Activated naive CD4-positive, alpha-beta T cell treated with anti-CD3 and anti-CD28 coated beads for 36 hours (primary cell): Measurements from ENCODE around the gene CDADC1. TPM values are rescaled to one million over a fixed set of nuclear protein-coding genes. Genes with fewer than 3 reads are reported as not detected.

Experiments used
- CTCF ChIA-PET: fragments of 350-600 bp; sonication (Branson Sonifier 250); formaldehyde crosslinking; loops from one replicate; lab custom pipeline; 2021; ENCODE audit warnings: antibody characterized with exemption; lab: Charles Lee
- DNase-seq: peaks from one replicate; pipeline ENCODE4 v3.0.0-alpha.2; 2020
- H3K27ac Mint-ChIP-seq: one replicate; pipeline ENCODE4 v1.8.0; 2021; ENCODE audit warnings: mild to moderate bottlenecking, mixed read lengths
- H3K27me3 Mint-ChIP-seq: one replicate; pipeline ENCODE4 v1.8.0; 2021; ENCODE audit warnings: low read depth, mixed read lengths
- H3K36me3 Mint-ChIP-seq: one replicate; pipeline ENCODE4 v1.8.0; 2021; ENCODE audit warnings: low read depth, mixed read lengths
- H3K4me1 Mint-ChIP-seq: one replicate; pipeline ENCODE4 v1.8.0; 2021; ENCODE audit warnings: low read depth, mixed read lengths
- H3K4me3 Mint-ChIP-seq: one replicate; pipeline ENCODE4 v1.8.0; 2021; ENCODE audit warnings: mild to moderate bottlenecking, moderate library complexity, mixed read lengths
- H3K9me3 Mint-ChIP-seq: one replicate; pipeline ENCODE4 v1.8.0; 2021; ENCODE audit warnings: mixed read lengths
- intact Hi-C: fragments of 100-400 bp; cut with micrococcal nuclease; formaldehyde crosslinking; loops from one replicate; pipeline ENCODE4 v1.15.1; 2023
- total RNA-seq, 2 experiments: library from RNA; stranded (reverse); gene quantifications; one replicate each; pipeline ENCODE4 v1.2.3, GENCODE V29; 2021

The CDADC1 gene
- total RNA-seq, 2 experiments from 2014 or later: 13.2 to 14.7 TPM

GRCh38 chr13:49298903-49299605 lies 51.3 kb downstream of the CDADC1 start:
- no peaks in the 10 kb centered on the region for H3K36me3 Mint-ChIP-seq
- CTCF ChIA-PET: interaction anchor here (0.6 to 4.0 kb wide), 5 partner anchors 13 to 1856 kb away, joined by 3 to 31 read pairs (median 4); no protein-coding TSS in a partner anchor
- no peaks in the 10 kb centered on the region for H3K27me3 Mint-ChIP-seq
- peaks cover 11% of the 10 kb centered on the region for H3K4me1 Mint-ChIP-seq
- H3K9me3 Mint-ChIP-seq: no peaks in the 10 kb centered on the region
- intact Hi-C loops: no loop called here
- no peak for DNase-seq
- H3K4me3 Mint-ChIP-seq: no peak overlapping the region
- H3K27ac Mint-ChIP-seq: no peak overlapping the region

- intact Hi-C loops: loop anchor here (2.0 to 5.0 kb wide), 4 partner anchors 122 to 1771 kb away; partner anchors contain the start of gene KPNA3
- peaks cover 11% of the 10 kb centered on the region for H3K4me1 Mint-ChIP-seq
- H3K27ac Mint-ChIP-seq: no peak overlapping the region
- no peaks in the 10 kb centered on the region for H3K36me3 Mint-ChIP-seq
- H3K27me3 Mint-ChIP-seq: no peaks in the 10 kb centered on the region
- DNase-seq: no peak
- H3K4me3 Mint-ChIP-seq: no peak overlapping the region
- H3K9me3 Mint-ChIP-seq: no peaks in the 10 kb centered on the region
- CTCF ChIA-PET: interaction anchor here (0.8 to 4.0 kb wide), 11 partner anchors 9 to 312 kb away, joined by 3 to 31 read pairs (median 4); partner anchors contain the start of gene SETDB2
Observed at GRCh38 chr13:49300276-49300675, 52.6 kb downstream of the CDADC1 start.

- Mint-ChIP-seq H3K9me3 (no peaks in the 10 kb centered on the region), H3K36me3 (no peaks in the 10 kb centered on the region), H3K4me3 (peak overlapping the region; percentile 68), H3K4me1 (peaks cover 11% of the 10 kb centered on the region), H3K27ac (peak overlapping the region; percentile 61), H3K27me3 (no peaks in the 10 kb centered on the region)
- peak; percentile 78 for DNase-seq
- CTCF ChIA-PET: interaction anchor here (0.7 to 4.0 kb wide), 13 partner anchors 9 to 838 kb away, joined by 3 to 31 read pairs (median 4); partner anchors contain the start of gene SETDB2
- intact Hi-C loops: loop anchor here (1.0 to 5.0 kb wide), 9 partner anchors 121 to 1770 kb away; partner anchors contain the start of genes KPNA3 and PHF11
Observed at GRCh38 chr13:49300739-49301589, 53.2 kb downstream of the CDADC1 start.

- H3K27me3 Mint-ChIP-seq: no peaks in the 10 kb centered on the region
- no peak overlapping the region for H3K27ac Mint-ChIP-seq
Observed at GRCh38 chr13:49302222-49302621, 54.5 kb downstream of the CDADC1 start.

GRCh38 chr13:49302817-49303216 lies 55.1 kb downstream of the CDADC1 start:
- Mint-ChIP-seq H3K4me1 (peaks cover 11% of the 10 kb centered on the region), H3K36me3 (no peaks in the 10 kb centered on the region), H3K9me3 (no peaks in the 10 kb centered on the region), H3K27me3 (no peaks in the 10 kb centered on the region), H3K27ac (no peak overlapping the region), H3K4me3 (no peak overlapping the region)
- intact Hi-C loops: loop anchor here (5.0 kb wide), 2 partner anchors 119 to 239 kb away; no protein-coding TSS in a partner anchor
- no peak for DNase-seq
- CTCF ChIA-PET: interaction anchor here (0.6 to 4.0 kb wide), 3 partner anchors 103 to 304 kb away, joined by 4 to 31 read pairs (median 8); no protein-coding TSS in a partner anchor

More at GRCh38 chr13:49302222-49302621, 54.5 kb downstream of the CDADC1 start:
- Mint-ChIP-seq H3K36me3 (no peaks in the 10 kb centered on the region), H3K4me1 (peaks cover 11% of the 10 kb centered on the region), H3K4me3 (no peak overlapping the region), H3K9me3 (no peaks in the 10 kb centered on the region)
- no peak for DNase-seq
- CTCF ChIA-PET: interaction anchor here (0.7 to 4.0 kb wide), 4 partner anchors 12 to 839 kb away, joined by 4 to 31 read pairs (median 6); no protein-coding TSS in a partner anchor
- intact Hi-C loops: loop anchor here (5.0 kb wide), 2 partner anchors 120 to 240 kb away; no protein-coding TSS in a partner anchor

GRCh38 chr13:49303533-49304252 lies 56.0 kb downstream of the CDADC1 start:
- CTCF ChIA-PET: interaction anchor here (0.6 kb wide), 1 partner anchor 104 kb away, joined by 4 read pairs; no protein-coding TSS in a partner anchor
- peaks cover 11% of the 10 kb centered on the region for H3K4me1 Mint-ChIP-seq
- no peak overlapping the region for H3K27ac Mint-ChIP-seq
- intact Hi-C loops: loop anchor here (5.0 kb wide), 2 partner anchors 119 to 239 kb away; no protein-coding TSS in a partner anchor
- H3K27me3 Mint-ChIP-seq: no peaks in the 10 kb centered on the region
- no peak for DNase-seq
- H3K36me3 Mint-ChIP-seq: no peaks in the 10 kb centered on the region
- H3K9me3 Mint-ChIP-seq: no peaks in the 10 kb centered on the region
- no peak overlapping the region for H3K4me3 Mint-ChIP-seq

- Mint-ChIP-seq H3K4me1 (peaks cover 11% of the 10 kb centered on the region), H3K9me3 (no peaks in the 10 kb centered on the region), H3K36me3 (no peaks in the 10 kb centered on the region), H3K27ac (no peak overlapping the region), H3K4me3 (no peak overlapping the region), H3K27me3 (no peaks in the 10 kb centered on the region)
- DNase-seq: no peak
- CTCF ChIA-PET: no interaction called here
- intact Hi-C loops: loop anchor here (5.0 kb wide), 2 partner anchors 118 to 238 kb away; no protein-coding TSS in a partner anchor
Observed at GRCh38 chr13:49304356-49304755, 56.6 kb downstream of the CDADC1 start.

GRCh38 chr13:49304763-49305700 lies 57.3 kb downstream of the CDADC1 start:
- Mint-ChIP-seq H3K4me1 (peaks cover 11% of the 10 kb centered on the region), H3K4me3 (no peak overlapping the region), H3K9me3 (no peaks in the 10 kb centered on the region), H3K27me3 (no peaks in the 10 kb centered on the region), H3K27ac (no peak overlapping the region), H3K36me3 (no peaks in the 10 kb centered on the region)
- DNase-seq: no peak
- intact Hi-C loops: loop anchor here (5.0 kb wide), 2 partner anchors 117 to 237 kb away; no protein-coding TSS in a partner anchor
- CTCF ChIA-PET: interaction anchor here (0.7 kb wide), 1 partner anchor 87 kb away, joined by 3 read pairs; no protein-coding TSS in a partner anchor

GRCh38 chr13:49305792-49306425 lies 58.2 kb downstream of the CDADC1 start:
- no peak for DNase-seq
- Mint-ChIP-seq H3K36me3 (no peaks in the 10 kb centered on the region), H3K9me3 (no peaks in the 10 kb centered on the region), H3K27me3 (no peaks in the 10 kb centered on the region), H3K4me1 (peaks cover 11% of the 10 kb centered on the region), H3K27ac (no peak overlapping the region), H3K4me3 (no peak overlapping the region)
- intact Hi-C loops: no loop called here
- CTCF ChIA-PET: interaction anchor here (0.7 to 2.2 kb wide), 2 partner anchors 86 to 301 kb away, joined by 3 to 6 read pairs; no protein-coding TSS in a partner anchor

- Mint-ChIP-seq H3K27ac (no peak overlapping the region), H3K9me3 (no peaks in the 10 kb centered on the region), H3K4me1 (no peaks in the 10 kb centered on the region)
Observed at GRCh38 chr13:49307365-49307764, 59.6 kb downstream of the CDADC1 start.

More at GRCh38 chr13:49307365-49307764, 59.6 kb downstream of the CDADC1 start:
- no peak for DNase-seq
- intact Hi-C loops: no loop called here
- no peak overlapping the region for H3K4me3 Mint-ChIP-seq
- H3K36me3 Mint-ChIP-seq: no peaks in the 10 kb centered on the region
- H3K27me3 Mint-ChIP-seq: no peaks in the 10 kb centered on the region
- CTCF ChIA-PET: interaction anchor here (2.2 kb wide), 1 partner anchor 299 kb away, joined by 6 read pairs; no protein-coding TSS in a partner anchor
